Adrenal gland (tissue), 12 donors: ENCODE results near the gene CATSPERZ. TPM values are rescaled to one million over a fixed set of nuclear protein-coding genes. Genes with fewer than 3 reads are reported as not detected.
A peak's percentile ranks its signal among the peaks of the same experiment; 100 is the strongest.

Source experiments
- DNase-seq, 7 donors: peaks; one replicate each; pipeline ENCODE4 v3.0.0-alpha.2; 2019 to 2020
- H3K27ac ChIP-seq, 5 donors: fragments of 200-600 bp; sonication (generic) in 4 of 5; 1 replicate in 3 of 5; 2 replicates in 2 of 5; pipeline versions ENCODE4 v1.5.1 to v1.8.0; 2016 to 2020; ENCODE audit warnings: mild to moderate bottlenecking in 1 of 5
- H3K27me3 ChIP-seq: fragments of 200-600 bp; 2 replicates; pipeline ENCODE4 v1.8.0; 2021
- H3K36me3 ChIP-seq, 2 donors: fragments of 200-600 bp; replicated peaks in 1 of 2; 1 replicate in 1 of 2; 2 replicates in 1 of 2; pipeline versions ENCODE4 v1.5.1 to v1.8.0; 2018 to 2022
- H3K4me1 ChIP-seq, 2 donors: fragments of 200-600 bp; replicated peaks in 1 of 2; 1 replicate in 1 of 2; 2 replicates in 1 of 2; pipeline versions ENCODE4 v1.5.1 to v1.8.0; 2018 to 2021
- H3K4me3 ChIP-seq, 4 donors: fragments of 200-600 bp; sonication (generic) in 3 of 4; one replicate each; pipeline ENCODE4 v1.5.1; 2016 to 2018
- H3K9me3 ChIP-seq, 3 donors: fragments of 200-600 bp; sonication (generic) in 1 of 3; replicated peaks in 1 of 3; 1 replicate in 2 of 3; 2 replicates in 1 of 3; pipeline versions ENCODE4 v1.5.1 to v1.8.0; 2016 to 2021
- CTCF ChIP-seq, 6 experiments: fragments of 450-650 bp in 4 of 6; fragments of 200-600 bp in 2 of 6; sonication (generic) in 1 of 6; IDR thresholded peaks; 1 replicate in 5 of 6; 2 replicates in 1 of 6; pipeline versions ENCODE4 v1.5.1 to v1.8.0; 2016 to 2021; ENCODE audit warnings: antibody characterized with exemption in 6 of 6, mild to moderate bottlenecking in 2 of 6, moderate library complexity in 1 of 6
- POLR2A ChIP-seq, 2 donors: fragments of 450-650 bp; IDR thresholded peaks; one replicate each; pipeline ENCODE4 v1.6.1; 2017; ENCODE audit warnings: antibody characterized with exemption in 2 of 2, mild to moderate bottlenecking in 2 of 2, moderate library complexity in 1 of 2
- WGBS, 4 donors: extraction: QIAGEN DNeasy Blood & Tissue Kit in 2 of 4; methylation state at CpG; one replicate each; pipeline versions ENCODE4 v1.1.5 to v1.1.7; 2013 to 2017; 5-methylcytosine and 5-hydroxymethylcytosine counted together
- intact Hi-C, 2 donors: fragments of 100-400 bp; cut with DNase I; formaldehyde crosslinking; loops; one replicate each; pipeline versions ENCODE4 v1.14.1 to v1.15.0; 2022 to 2023
- polyA plus RNA-seq, 3 donors: library from polyadenylated mRNA; stranded (reverse); fragments of 200-250 nt in 2 of 3; fragments of 350-450 nt in 1 of 3; fragmentation: Illumina TruSeq in 1 of 3; extraction: RNeasy Lipid Tissue Mini Kit (QIAGEN cat#74804) in 1 of 3; gene quantifications; one replicate each; pipeline ENCODE4 v1.2.3, GENCODE V29; 2013 to 2014
- total RNA-seq, 9 donors: library from RNA; depleted of rRNA in 4 of 9; stranded (reverse); fragments of >200 nt in 4 of 9; fragments of 120-200 nt in 1 of 9; fragmentation: NEBNext Ultra II Directional in 1 of 9; extraction: Animal tissue kit (Norgen Biotek cat#: 25700) in 1 of 9; gene quantifications; one replicate each; pipeline versions ENCODE4 v1.1.0 to v1.2.4, GENCODE V29; 2013 to 2023
- donor health status: healthy with polysubstance abuse.
- donor health status: Bipolar disorder and iron deficiency.
- donor health status: DM: yes; HTN: yes; CAD: no.
- donor health status: DM: no; HTN: no; CAD: no.
- donor health status: DM: no; HTN: no; CAD: no.
- donor health status: DM: yes; HTN: yes; CAD: no.

Gene CATSPERZ
- total and polyA plus RNA-seq, 12 donors: 0.28 to 1.2 (median 0.71) TPM; not detected in 8

- H3K36me3 ChIP-seq: no peaks in the 10 kb centered on the region
- peak overlapping the region in 1 of 4 donors; percentile 35 for H3K4me3 ChIP-seq
- DNase-seq: no peak
- intact Hi-C loops: loop anchor here in 1 of 2 donors (10.0 kb wide), 1 partner anchor 287 kb away; no protein-coding TSS in a partner anchor
- TF ChIP-seq CTCF (IDR thresholded peaks at IDR 0.05) (no peak), POLR2A (IDR thresholded peaks at IDR 0.05) (no peak)
- peaks cover 33% of the 10 kb centered on the region for H3K27me3 ChIP-seq
- 0 to 1% (median 0%) methylated on average over 4 to 96 of the region's 96 CpGs; no CpG with 5 or more reads in 1 of the 4 donors for WGBS, 4 donors
- no peaks in the 10 kb centered on the region for H3K9me3 ChIP-seq
- peaks cover 0 to 10% of the 10 kb centered on the region in 2 donors for H3K4me1 ChIP-seq
- no peak overlapping the region for H3K27ac ChIP-seq
Observed at GRCh38 chr11:64291752-64292459, 8.3 kb upstream of the CATSPERZ start.

- H3K36me3 ChIP-seq: no peaks in the 10 kb centered on the region
- peaks cover 41% of the 10 kb centered on the region for H3K27me3 ChIP-seq
- no peaks in the 10 kb centered on the region for H3K9me3 ChIP-seq
- no peak overlapping the region for H3K4me3 ChIP-seq
- DNase-seq: no peak
- peaks cover 0 to 10% of the 10 kb centered on the region in 2 donors for H3K4me1 ChIP-seq
- no peak for TF ChIP-seq CTCF (IDR thresholded peaks at IDR 0.05)
- 41 to 53% (median 49%) methylated on average over 12 to 42 of the region's 42 CpGs for WGBS, 4 donors
- intact Hi-C loops: loop anchor here in 1 of 2 donors (10.0 kb wide), 1 partner anchor 288 kb away; no protein-coding TSS in a partner anchor
- no peak overlapping the region for H3K27ac ChIP-seq
Observed at GRCh38 chr11:64292460-64293254, 7.5 kb upstream of the CATSPERZ start.

GRCh38 chr11:64294774-64295173 lies 5.4 kb upstream of the CATSPERZ start:
- H3K27ac ChIP-seq: no peak overlapping the region
- H3K4me1 ChIP-seq: peaks cover 8 to 20% of the 10 kb centered on the region in 2 donors
- no peak for DNase-seq
- H3K27me3 ChIP-seq: peaks cover 61% of the 10 kb centered on the region
- intact Hi-C loops: loop anchor here in 1 of 2 donors (5.0 to 10.0 kb wide), 2 partner anchors 87 to 290 kb away; partner anchors contain the start of gene FERMT3
- 37 to 54% (median 40%) methylated on average over 3 of the region's 3 CpGs for WGBS, 4 donors
- no peaks in the 10 kb centered on the region for H3K36me3 ChIP-seq
- TF ChIP-seq CTCF (IDR thresholded peaks at IDR 0.05): no peak
- no peak for TF ChIP-seq POLR2A (IDR thresholded peaks at IDR 0.05)
- H3K4me3 ChIP-seq: no peak overlapping the region
- no peaks in the 10 kb centered on the region for H3K9me3 ChIP-seq

GRCh38 chr11:64295760-64296159 lies 4.4 kb upstream of the CATSPERZ start:
- peaks cover 63% of the 10 kb centered on the region for H3K27me3 ChIP-seq
- no peaks in the 10 kb centered on the region for H3K36me3 ChIP-seq
- H3K4me1 ChIP-seq: peaks cover 18 to 30% of the 10 kb centered on the region in 2 donors
- H3K4me3 ChIP-seq: no peak overlapping the region
- intact Hi-C loops: loop anchor here in 1 of 2 donors (5.0 to 10.0 kb wide), 2 partner anchors 88 to 291 kb away; partner anchors contain the start of gene FERMT3
- H3K27ac ChIP-seq: no peak overlapping the region
- DNase-seq: no peak
- 80 to 94% (median 87%) methylated on average over 4 of the region's 4 CpGs for WGBS, 4 donors
- no peaks in the 10 kb centered on the region for H3K9me3 ChIP-seq
- TF ChIP-seq CTCF (IDR thresholded peaks at IDR 0.05): no peak
- no peak for TF ChIP-seq POLR2A (IDR thresholded peaks at IDR 0.05)
